SK-N-SH (cell line): ENCODE results near the gene SNX2.

Experiments
- CTCF ChIP-seq: fragments of 200-600 bp; sonication (generic); IDR thresholded peaks from 2 replicates; pipeline ENCODE4 v1.6.1; 2017; ENCODE audit warnings: antibody characterized with exemption, mild to moderate bottlenecking, moderate library complexity
- ELF1 ChIP-seq: IDR thresholded peaks from 2 replicates; pipeline ENCODE4 v1.4.0; 2012
- REST ChIP-seq: IDR thresholded peaks from 2 replicates; pipeline ENCODE4 v1.6.1; 2012; ENCODE audit warnings: mild to moderate bottlenecking, low read depth, low read length, moderate library complexity
- SIN3A ChIP-seq: IDR thresholded peaks from 2 replicates; pipeline ENCODE4 v1.6.1; 2012; ENCODE audit warnings: low read depth, mild to moderate bottlenecking, low read length, moderate library complexity, borderline replicate concordance
- SMC3 ChIP-seq: IDR thresholded peaks from 2 replicates; pipeline ENCODE4 v1.6.1; 2012; ENCODE audit warnings: low read depth, low read length, improper control_type of control experiment
- TAF1 ChIP-seq: IDR thresholded peaks from 2 replicates; pipeline ENCODE4 v1.6.1; 2012; ENCODE audit warnings: low read depth, mild to moderate bottlenecking, low read length, moderate library complexity, borderline replicate concordance
- TF ChIP-seq, protein P1 (sequence below): fragments of 150-350 bp; IDR thresholded peaks from 2 replicates; pipeline ENCODE4 v1.6.1; 2017; ENCODE audit warnings: antibody characterized with exemption, low read length, low read depth, borderline replicate concordance

DNA sequence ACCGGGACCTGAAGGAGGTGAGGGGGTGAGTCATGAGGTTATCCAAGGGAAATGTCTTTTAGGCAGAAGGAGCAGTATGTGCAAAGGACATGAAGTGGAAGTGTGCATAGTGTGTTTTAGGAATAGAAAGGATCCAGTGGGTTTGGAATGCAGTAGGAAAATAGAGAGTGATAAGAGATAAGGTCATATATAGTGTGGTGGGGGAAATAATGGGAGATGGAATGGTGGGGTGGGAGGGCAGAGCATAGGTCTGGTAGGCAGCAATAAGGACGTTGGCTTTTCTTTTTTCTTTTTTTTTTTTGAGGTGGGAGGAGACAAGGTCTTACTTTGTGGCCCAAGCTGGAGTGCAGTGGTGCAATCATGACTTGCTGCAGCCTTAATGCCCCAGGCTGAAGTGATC is 88.4 kb downstream of the SNX2 start:
- TF ChIP-seq CTCF (no peak), SMC3 (no peak), SIN3A (no peak), TAF1 (no peak), REST (no peak), ELF1 (no peak)
- TF ChIP-seq, protein P1, sequence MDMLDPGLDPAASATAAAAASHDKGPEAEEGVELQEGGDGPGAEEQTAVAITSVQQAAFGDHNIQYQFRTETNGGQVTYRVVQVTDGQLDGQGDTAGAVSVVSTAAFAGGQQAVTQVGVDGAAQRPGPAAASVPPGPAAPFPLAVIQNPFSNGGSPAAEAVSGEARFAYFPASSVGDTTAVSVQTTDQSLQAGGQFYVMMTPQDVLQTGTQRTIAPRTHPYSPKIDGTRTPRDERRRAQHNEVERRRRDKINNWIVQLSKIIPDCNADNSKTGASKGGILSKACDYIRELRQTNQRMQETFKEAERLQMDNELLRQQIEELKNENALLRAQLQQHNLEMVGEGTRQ, result no peak
